Suprapubic skin (tissue), 4 donors: Measurements from ENCODE around the gene AASDHPPT. TPM values are rescaled to one million over a fixed set of nuclear protein-coding genes. Genes with fewer than 3 reads are reported as not detected.

Source experiments
- DNase-seq, 2 donors: peaks; one replicate each; pipeline ENCODE4 v3.0.0-alpha.2; 2019; ENCODE audit warnings: low spot score in 2 of 2
- H3K27ac ChIP-seq: fragments of 200-600 bp; sonication (generic); one replicate; pipeline ENCODE4 v1.5.1; 2019
- H3K27me3 ChIP-seq: fragments of 200-600 bp; sonication (generic); one replicate; pipeline ENCODE4 v1.5.1; 2019
- H3K36me3 ChIP-seq: fragments of 200-600 bp; sonication (generic); one replicate; pipeline ENCODE4 v1.5.1; 2019
- H3K4me1 ChIP-seq: fragments of 200-600 bp; sonication (generic); one replicate; pipeline ENCODE4 v1.5.1; 2019
- H3K4me3 ChIP-seq: fragments of 200-600 bp; sonication (generic); one replicate; pipeline ENCODE4 v1.5.1; 2019; ENCODE audit warnings: mild to moderate bottlenecking
- H3K9me3 ChIP-seq: fragments of 200-600 bp; sonication (generic); one replicate; pipeline ENCODE4 v1.5.1; 2019
- CTCF ChIP-seq, 2 donors: fragments of 200-600 bp in 1 of 2; fragments of 450-650 bp in 1 of 2; sonication (generic) in 1 of 2; IDR thresholded peaks; one replicate each; pipeline ENCODE4 v1.5.1; 2016 to 2019; ENCODE audit warnings: antibody characterized with exemption in 2 of 2, mild to moderate bottlenecking in 1 of 2, moderate library complexity in 1 of 2
- EP300 ChIP-seq: sonication (generic); formaldehyde crosslinking; IDR thresholded peaks from one replicate; pipeline ENCODE4 v1.6.1; 2017; ENCODE audit warnings: antibody characterized with exemption
- POLR2A ChIP-seq, 2 donors: fragments of 450-650 bp; IDR thresholded peaks; one replicate each; pipeline ENCODE4 v1.6.1; 2017; ENCODE audit warnings: antibody characterized with exemption in 2 of 2, mild to moderate bottlenecking in 2 of 2, moderate library complexity in 2 of 2
- POLR2AphosphoS5 ChIP-seq, 3 donors: sonication (generic); formaldehyde crosslinking; IDR thresholded peaks; one replicate each; pipeline ENCODE4 v1.6.1; 2017; ENCODE audit warnings: antibody characterized with exemption in 3 of 3
- WGBS: methylation state at CpG from one replicate; pipeline ENCODE4 v1.1.5; 2018; 5-methylcytosine and 5-hydroxymethylcytosine counted together
- total RNA-seq, 4 donors: library from RNA; depleted of rRNA; stranded (reverse); fragments of >200 nt; gene quantifications; one replicate each; pipeline ENCODE4 v1.1.0, GENCODE V29; 2016

Gene AASDHPPT
- total RNA-seq, 4 donors from 2014 or later = 33.7 to 45.6 (median 44.6) TPM

- Histone ChIP-seq H3K36me3 (no peaks in the 10 kb centered on the region), H3K4me3 (no peak overlapping the region), H3K4me1 (peaks cover 12% of the 10 kb centered on the region), H3K27ac (no peak overlapping the region), H3K9me3 (no peaks in the 10 kb centered on the region), H3K27me3 (no peaks in the 10 kb centered on the region)
- no peak for DNase-seq
- 97% methylated on average over 1 of the region's 1 CpG for WGBS
- no peak for TF ChIP-seq CTCF (IDR thresholded peaks at IDR 0.05)
- TF ChIP-seq EP300 = no peak
- no peak for TF ChIP-seq POLR2AphosphoS5 (IDR thresholded peaks at IDR 0.05)
- TF ChIP-seq POLR2A (IDR thresholded peaks at IDR 0.05) = no peak
Measured at GRCh38 chr11:106072804-106073203, 4.7 kb upstream of the AASDHPPT start.

GRCh38 chr11:106076171-106076918 is 1.1 kb upstream of the AASDHPPT start:
- WGBS = 10% methylated on average over 17 of the region's 19 CpGs
- TF ChIP-seq POLR2AphosphoS5 (IDR thresholded peaks at IDR 0.05) (no peak), CTCF (IDR thresholded peaks at IDR 0.05) (no peak), POLR2A (IDR thresholded peaks at IDR 0.05) (no peak), EP300 (no peak)
- H3K27me3 ChIP-seq = no peaks in the 10 kb centered on the region
- DNase-seq = no peak
- peaks cover 40% of the 10 kb centered on the region for H3K4me1 ChIP-seq
- peak overlapping the region; percentile 94 for H3K27ac ChIP-seq
- peak overlapping the region; percentile 75 for H3K4me3 ChIP-seq
- H3K36me3 ChIP-seq = peaks cover 15% of the 10 kb centered on the region
- no peaks in the 10 kb centered on the region for H3K9me3 ChIP-seq

GRCh38 chr11:106076919-106077608 is 398 bp upstream of the AASDHPPT start, which contains the start of gene KBTBD3:
KBTBD3 (minus strand) TSS chr11:106077347; CDS start chr11:106059097, 18,250 bp downstream.
- Histone ChIP-seq H3K9me3 (no peaks in the 10 kb centered on the region), H3K27me3 (no peaks in the 10 kb centered on the region), H3K4me1 (peaks cover 43% of the 10 kb centered on the region), H3K4me3 (peak within 1 kb of the TSS; percentile 75), H3K36me3 (peaks cover 18% of the 10 kb centered on the region), H3K27ac (peak within 1 kb of the TSS; percentile 94)
- peak; percentile 99 for DNase-seq
- under 1% methylated on average over 29 of the region's 37 CpGs for WGBS
- TF ChIP-seq CTCF (IDR thresholded peaks at IDR 0.05) (peak in 1 of 2 donors; percentile 12), POLR2A (IDR thresholded peaks at IDR 0.05) (peak; percentile 51 to 66), EP300 (no peak), POLR2AphosphoS5 (IDR thresholded peaks at IDR 0.05) (peak in 1 of 3 donors; percentile 81)

- DNase-seq = no peak
- H3K36me3 ChIP-seq = peaks cover 34% of the 10 kb centered on the region
- no peak for TF ChIP-seq CTCF (IDR thresholded peaks at IDR 0.05)
- TF ChIP-seq EP300 = no peak
- no peak for TF ChIP-seq POLR2A (IDR thresholded peaks at IDR 0.05)
- no peak for TF ChIP-seq POLR2AphosphoS5 (IDR thresholded peaks at IDR 0.05)
- peaks cover 44% of the 10 kb centered on the region for H3K4me1 ChIP-seq
- no peaks in the 10 kb centered on the region for H3K27me3 ChIP-seq
- no peak overlapping the region for H3K4me3 ChIP-seq
- no peak overlapping the region for H3K27ac ChIP-seq
- H3K9me3 ChIP-seq = no peaks in the 10 kb centered on the region
Measured at GRCh38 chr11:106082096-106082495, 4.6 kb downstream of the AASDHPPT start.

GRCh38 chr11:106086135-106086534 is 8.7 kb downstream of the AASDHPPT start:
- Histone ChIP-seq H3K27ac (no peak overlapping the region), H3K36me3 (peaks cover 21% of the 10 kb centered on the region), H3K27me3 (no peaks in the 10 kb centered on the region), H3K4me1 (peaks cover 40% of the 10 kb centered on the region), H3K4me3 (no peak overlapping the region), H3K9me3 (no peaks in the 10 kb centered on the region)
- no peak for DNase-seq
- TF ChIP-seq POLR2A (IDR thresholded peaks at IDR 0.05) = no peak
- 93% methylated on average over 1 of the region's 1 CpG for WGBS
